Glomerular visceral epithelial cell (primary cell): ENCODE measurements around the gene RBMS3.
"Not testable (repeated sequence)": the region's sequence is repeated elsewhere in the genome, so short reads cannot be mapped to it uniquely, and the experiment has no call there.

Experiments used
- DNase-seq: peaks from one replicate; pipeline ENCODE4 v3.0.0-alpha.2; 2016; ENCODE audit errors: extremely low spot score

Gene RBMS3

DNA sequence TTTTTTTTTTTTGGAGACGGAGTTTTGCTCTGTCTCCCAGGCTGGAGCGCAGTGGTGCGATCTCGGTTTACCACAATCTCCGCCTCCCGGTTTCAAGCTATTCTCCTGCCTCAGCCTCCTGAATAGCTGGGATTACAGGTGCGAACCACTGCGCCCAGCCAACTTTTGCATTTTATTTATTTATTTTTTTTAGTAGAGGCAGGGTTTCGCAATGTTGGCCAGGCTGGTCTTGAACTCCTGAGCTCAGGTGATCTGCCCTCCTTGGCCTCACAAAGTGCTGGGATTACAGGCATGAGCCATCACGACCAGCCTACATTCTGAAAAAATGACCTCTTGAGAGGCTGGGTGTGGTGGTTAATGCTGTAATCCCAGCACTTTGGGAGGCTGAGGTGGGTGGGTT is 243.6 kb downstream of the RBMS3 start:
- DNase-seq: not testable (repeated sequence)

DNA sequence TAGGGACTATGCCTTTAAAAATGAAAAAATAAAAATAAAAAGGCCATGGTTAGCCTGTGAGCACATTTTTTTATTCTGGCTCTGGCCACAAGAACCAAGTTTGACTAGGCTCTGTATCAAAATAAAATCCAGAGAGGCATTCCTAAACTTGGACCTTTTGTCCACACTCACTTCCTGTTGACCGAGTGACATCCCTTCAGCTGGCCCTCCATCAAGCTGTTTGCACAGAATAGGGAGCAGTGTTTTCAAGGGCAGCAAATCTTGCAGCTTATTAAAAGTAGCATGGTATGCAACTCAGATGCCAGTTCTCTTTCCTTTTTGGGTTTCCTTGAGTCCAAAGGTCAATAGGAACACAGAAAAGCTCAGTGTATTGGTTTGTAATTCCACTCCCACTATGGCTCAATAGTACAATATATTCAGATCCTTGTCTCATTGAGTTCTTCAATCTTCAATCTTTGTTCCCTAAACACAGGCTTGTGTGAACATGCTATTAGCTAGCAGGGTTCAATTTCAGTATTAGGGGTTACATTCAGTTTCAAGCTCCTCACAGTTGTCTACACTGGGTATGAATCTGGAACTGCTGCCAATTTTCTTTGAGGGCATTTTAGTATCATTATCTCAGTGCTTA is 244.5 kb downstream of the RBMS3 start:
- DNase-seq: no peak

DNA sequence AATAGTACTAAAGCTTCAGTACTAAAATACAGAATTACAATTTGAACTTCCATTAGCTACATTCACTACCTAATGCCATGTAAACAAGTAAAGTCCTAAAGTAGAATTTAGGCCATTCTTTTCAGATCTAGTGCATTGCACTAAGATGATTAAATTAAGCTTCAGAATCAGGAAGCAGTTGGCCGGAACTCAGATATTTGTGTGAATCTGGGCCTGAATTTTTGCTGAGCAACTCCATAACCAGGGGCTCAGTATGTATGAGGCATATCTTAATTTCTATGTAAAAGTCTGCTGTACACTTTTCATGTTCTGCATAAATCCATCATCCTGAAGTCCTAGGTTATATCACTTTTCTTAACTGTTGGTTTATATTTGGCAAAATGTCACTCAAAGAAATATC is 246.4 kb downstream of the RBMS3 start:
- no peak for DNase-seq

DNA sequence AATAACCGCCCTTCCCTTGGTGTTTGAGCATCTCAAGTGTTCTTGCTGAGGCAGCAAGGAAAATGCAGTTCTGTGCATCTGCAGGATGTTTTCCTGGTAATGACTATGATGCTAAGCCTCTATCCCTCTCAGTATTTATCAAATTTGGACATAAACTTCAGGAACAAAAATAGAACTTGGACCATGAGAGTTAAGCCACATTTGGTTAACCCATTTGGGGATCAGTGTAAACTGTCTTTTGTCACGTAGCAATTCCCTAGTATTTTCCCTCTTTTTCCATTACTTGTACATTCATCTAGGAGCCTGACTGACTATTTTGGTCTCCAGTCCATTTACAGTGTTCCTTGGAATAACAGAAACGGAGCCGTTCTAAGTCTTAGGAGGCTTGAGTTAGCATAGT is 250.8 kb downstream of the RBMS3 start:
- DNase-seq: no peak

DNA sequence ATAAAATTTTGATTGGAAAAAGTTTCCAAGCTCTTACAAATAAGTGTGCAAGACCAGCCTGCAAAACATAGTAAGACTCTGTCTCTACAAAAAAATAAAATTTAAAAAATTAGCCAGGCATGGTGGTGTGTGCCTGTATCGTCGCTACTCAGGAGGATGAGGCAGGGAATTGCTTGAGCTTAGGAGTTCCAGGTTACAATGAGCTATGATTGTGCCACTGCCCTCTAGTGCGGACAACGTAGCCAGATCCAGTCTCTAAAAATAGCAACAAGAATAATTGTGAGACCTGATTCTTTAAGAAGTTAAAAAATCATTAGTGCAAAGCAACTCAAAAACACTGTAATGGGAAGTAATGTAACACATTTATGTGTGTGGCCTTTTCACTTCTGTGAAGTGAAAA is 251.6 kb downstream of the RBMS3 start:
- no peak for DNase-seq

DNA sequence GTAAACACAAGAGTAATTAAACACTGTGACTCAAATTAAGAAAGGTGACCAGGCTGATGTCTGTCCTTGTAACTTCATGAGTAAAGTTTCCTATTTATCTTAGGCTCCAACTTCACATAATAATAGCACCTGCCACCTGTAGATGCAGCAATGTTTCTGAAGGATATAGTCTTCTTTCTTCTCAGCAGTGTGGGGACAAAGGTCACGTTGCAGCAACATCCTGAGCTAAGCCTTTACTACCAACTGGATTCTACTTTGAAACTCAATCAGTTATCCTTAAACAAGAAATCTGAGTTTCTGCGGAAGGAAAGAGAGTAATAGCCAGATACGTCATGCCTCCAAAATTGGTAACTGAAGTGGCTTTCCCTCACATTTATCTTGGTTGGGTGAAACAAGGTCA is 253.1 kb downstream of the RBMS3 start:
- no peak for DNase-seq

DNA sequence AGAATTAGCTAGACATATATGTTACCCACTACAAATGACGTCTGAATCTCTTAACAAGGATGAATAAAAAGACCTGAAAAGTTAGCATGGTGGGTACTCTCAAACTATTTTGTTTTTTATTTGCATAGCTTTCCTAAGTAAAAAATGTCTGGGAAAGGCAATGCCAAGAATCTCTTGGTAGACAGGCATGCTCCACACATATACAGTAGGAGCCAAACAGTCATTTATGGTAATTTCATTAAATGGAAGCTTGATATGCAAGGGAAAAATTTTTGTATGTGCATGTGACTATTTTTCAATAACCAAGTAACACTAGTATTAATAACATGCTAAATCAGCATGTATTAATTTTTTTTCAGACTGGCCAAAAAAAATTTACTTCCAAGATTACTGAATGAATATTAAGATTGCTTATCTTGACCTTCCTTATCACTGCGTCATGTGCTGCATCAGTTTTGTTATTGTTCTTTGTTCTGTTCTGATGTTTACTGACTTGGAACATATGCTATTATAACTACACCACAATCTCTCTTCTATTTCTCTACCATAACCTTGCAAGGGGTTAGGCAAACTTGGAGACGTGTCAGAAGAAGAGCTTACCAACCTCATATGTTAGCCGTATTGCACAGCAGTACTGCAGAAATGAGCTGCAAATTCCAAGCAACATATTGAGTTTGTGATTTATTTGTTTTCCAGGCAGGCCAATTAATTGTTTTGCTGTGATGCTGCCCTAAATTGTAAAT is 255.3 kb downstream of the RBMS3 start:
- DNase-seq: no peak

DNA sequence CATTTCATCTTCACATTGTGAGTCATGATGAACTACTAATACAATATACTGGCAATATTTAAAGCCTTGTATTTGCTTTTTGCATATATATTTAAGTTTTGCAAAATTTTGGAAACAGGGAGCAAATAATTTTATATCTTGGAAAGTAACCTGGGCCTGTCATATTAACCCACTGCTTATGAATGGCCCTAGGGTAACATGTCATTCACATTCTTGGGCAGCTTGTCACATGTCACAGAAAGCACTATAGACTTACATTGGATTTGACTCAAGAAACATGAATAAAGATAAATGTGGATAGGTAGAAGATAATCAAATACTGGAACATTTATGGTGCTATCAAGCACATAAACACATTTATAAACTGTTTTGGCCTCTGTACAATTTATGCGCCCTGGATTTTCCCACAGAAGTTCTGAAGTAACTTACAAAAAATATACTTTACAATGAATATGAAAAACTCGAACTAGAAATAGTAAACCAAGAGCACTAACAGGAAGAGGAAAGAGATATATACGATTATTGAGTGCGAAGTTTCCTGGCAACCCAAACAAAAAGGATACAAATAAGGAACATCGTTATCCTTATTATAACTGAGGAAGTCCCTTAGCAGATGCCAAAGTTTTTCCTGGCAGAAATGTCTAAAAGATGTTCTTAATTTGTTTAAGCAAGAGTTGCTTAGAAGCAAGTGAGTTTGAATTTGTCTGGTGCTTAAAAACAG is 257.2 kb downstream of the RBMS3 start:
- no peak for DNase-seq

DNA sequence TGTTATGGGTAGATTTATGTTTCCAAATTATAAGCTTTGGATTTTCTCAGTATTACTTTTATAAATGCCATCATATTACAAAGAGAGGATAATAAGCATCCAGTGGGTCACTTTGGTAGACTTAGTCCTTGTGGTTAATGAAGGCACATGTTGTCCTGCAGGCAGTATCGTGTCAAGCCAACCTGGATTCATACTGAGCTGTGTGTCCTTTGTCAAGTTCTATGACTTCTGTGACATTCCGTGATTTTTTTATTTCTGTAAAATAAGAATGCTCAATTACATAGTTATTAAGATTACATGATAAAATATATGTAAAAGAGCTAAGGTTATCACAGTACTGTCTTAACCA is 257.7 kb downstream of the RBMS3 start:
- no peak for DNase-seq

DNA sequence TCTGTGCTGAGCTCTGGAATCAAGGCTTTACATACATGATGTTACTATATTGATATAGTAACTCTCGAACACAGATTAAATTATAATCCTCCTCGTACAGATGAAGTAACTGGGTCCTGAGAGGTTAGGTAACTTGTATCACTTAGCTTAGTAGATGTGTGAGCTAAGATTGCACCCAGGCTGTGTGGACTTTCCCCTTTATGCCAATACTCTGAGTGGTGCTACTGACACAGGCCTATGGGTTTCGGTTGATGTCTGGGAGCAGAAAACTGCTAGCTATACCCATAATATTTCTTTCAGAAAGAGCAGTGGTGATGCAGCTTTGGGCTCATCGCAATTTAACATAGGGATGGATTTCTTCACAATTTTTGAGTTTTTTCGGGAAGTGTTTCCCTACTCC is 259.7 kb downstream of the RBMS3 start:
- DNase-seq: no peak

DNA sequence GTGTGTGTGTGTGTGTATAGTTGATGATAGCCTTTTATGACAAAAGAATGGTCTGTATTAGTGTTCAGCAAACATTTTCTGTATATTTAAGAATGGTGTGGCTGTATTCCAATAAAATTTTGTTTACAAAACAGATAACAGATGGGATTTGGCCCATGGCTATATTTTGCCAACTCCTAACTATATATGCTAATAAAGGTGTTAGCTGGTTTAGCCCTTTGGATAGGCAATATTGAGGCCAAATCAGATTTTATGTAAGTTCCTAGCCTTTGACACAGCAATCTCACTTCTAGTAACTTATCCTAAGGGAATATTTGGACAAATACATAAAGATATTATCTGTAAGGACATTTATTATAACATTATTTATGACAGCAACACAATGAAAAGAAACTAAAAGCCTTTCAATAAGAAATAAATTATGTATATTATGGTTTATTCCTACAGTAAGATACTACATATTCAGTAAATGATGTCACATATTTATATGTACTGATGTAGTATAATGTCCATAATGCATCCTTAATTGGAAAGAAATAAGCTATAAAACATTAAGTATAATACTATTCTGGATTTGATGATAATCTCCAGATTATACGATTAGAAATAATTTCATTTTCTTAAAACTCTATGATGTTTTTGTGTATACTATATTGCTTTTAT is 264.0 kb downstream of the RBMS3 start:
- no peak for DNase-seq

DNA sequence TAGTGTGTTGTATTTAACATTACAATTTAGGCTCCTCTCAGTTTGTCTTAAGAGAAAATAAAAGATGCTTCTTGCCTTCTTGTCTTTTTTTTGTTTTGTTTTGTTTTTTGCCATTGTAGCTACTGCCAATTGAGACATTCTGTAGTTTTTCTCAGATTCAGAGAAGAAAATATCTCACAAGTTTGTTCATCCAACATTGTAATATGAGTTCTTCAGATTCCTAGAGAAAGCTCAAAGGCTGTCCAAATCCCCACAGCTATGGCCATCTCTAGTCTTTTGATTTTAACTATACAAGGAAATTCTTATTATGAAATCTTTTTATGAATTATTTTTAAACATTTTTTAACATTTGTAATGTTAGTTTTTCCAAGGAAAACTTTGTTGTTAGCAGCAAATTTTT is 264.7 kb downstream of the RBMS3 start:
- no peak for DNase-seq

DNA sequence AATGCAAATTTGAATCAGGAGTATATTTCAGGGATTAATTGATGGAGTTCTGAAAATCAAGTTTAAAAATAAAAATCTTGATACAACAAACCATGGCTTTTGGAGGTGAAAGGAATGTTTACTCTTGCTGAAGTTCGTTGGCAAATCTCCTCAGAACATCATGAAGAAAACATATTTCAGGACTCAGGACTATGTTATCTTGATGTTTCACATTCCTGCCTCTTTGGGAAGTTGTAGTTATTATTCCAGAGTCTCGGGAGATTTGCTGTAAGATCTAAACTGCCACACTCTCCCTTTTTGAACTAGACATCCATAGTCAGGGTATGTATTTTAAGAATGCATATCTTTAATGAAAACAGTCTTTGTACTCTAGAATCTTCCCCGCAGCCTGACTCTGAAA is 271.2 kb downstream of the RBMS3 start:
- no peak for DNase-seq

DNA sequence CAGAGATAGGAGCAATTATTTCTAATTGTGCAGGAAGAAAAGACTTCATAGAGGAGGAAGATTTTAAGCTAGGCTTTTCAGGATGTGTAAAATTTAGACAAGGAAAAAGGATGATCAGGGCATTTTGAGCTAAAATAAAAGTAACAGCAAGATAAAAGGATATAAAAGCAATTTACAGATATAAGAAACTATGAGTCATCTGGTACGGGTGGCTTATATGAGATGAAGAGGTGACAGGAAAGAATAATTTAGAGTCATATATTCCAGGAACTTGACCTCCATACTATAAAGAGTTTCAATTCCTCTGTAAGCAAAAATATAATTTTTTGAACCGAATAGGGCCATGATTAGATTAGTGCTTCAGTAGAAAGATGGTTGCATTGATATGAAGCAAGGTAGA is 273.7 kb downstream of the RBMS3 start:
- no peak for DNase-seq

DNA sequence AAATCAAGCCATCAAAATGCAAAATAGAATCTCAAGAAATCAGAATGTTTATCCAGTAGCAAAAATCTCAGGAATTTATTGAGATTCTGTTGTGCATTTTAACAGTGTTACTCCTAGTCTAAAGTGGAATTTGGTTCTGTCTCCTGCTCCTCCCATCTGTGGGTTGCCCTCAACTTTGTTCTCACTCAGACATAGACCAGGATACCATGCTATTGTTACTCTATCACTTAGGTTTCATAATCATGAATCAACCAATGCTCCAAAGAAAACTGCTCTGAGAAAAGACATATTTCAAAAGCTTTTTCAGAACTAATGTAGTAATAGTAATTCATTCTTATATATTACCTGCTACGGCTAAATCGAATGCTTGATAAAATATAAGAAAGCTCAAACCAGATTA is 274.7 kb downstream of the RBMS3 start:
- no peak for DNase-seq

DNA sequence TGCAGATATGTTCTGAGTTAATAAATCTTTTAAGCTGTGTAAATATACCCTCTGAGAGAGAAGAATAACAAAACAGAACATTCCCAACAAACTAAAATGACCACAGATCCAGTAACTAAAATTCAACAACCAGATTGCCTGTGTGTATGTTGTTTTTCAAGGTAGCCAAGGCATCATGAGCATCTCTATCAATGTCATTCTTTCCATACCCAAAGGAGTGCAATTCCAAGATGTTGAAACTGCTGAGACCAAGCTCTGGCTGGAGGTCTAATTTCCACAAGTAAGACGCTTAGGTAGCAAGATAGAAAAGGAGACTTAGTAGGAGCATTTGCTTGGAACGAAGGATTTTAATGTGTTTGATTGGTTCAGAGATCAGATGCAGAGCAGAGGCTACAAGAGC is 276.3 kb downstream of the RBMS3 start:
- DNase-seq: no peak

DNA sequence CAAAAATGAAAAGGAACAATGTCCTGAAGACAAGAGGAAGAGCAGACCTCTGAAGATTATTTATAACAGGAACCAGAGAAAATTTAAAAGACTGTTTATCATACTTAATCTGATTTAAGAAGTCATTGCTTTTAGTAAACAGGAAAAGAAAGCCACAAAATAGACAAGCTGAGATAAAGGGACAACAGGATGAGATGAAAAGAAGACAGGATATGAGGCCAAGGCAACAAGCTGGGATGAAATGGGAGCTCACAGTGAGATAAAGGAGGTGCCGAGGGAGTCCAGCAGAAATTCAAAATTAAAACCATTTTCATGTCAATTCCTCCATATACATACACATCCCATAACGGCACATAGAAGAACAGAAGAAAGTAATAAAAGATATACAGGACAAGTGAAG is 277.0 kb downstream of the RBMS3 start:
- no peak for DNase-seq

DNA sequence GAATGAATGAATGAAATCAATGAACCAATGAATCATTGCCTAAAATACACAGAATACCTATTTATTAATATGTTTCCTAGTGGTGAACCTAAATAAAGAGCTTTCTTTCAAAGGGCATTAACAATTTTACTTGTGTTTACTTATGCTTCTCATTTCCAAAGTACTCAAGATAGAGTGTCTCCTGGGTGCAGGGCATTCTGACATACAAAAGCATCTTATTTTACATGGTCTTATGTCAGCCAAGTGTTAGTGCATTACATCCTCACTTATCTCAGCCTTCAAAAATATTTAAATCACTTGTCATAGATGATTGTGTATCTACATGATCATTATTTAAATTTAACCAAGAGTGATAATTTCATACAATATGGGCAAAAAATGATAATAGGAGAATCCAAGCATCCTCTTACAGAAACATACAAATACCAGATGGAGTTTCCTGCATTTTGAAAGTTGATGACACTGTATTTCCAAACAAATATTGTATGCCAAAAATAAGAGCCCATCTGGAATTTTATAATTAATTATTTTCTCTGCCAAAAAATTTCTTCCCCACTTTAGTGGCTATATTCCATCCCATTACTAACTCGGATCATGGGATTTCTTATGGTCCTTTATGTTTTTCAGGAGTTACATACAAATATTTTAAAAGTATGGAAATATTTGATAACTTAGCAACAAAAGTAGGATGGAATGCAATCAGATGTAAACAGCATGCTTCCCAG is 279.0 kb downstream of the RBMS3 start:
- DNase-seq: no peak

DNA sequence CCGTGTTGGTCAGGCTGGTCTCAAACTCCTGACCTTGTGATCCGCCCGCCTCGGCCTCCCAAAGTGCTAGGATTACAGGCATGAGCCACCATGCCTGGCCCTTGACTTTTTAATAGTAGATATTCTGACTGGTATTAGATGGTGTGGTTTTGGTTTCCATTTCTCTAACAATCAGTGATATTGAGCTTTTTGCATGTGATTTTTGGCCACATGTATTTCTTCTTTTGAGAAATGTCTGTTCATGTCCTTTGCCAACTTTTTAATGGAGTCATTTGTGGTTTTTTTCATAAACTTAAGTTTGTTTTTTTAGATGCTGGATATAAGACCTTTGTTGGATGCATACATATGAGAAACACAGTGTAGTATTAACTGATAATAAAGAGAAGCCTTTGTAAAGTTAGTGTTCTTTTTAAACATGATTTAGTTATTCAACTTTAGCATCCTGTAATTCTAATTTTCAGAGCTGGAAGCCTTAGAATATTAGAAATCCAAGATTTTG is 280.8 kb downstream of the RBMS3 start:
- DNase-seq: no peak

DNA sequence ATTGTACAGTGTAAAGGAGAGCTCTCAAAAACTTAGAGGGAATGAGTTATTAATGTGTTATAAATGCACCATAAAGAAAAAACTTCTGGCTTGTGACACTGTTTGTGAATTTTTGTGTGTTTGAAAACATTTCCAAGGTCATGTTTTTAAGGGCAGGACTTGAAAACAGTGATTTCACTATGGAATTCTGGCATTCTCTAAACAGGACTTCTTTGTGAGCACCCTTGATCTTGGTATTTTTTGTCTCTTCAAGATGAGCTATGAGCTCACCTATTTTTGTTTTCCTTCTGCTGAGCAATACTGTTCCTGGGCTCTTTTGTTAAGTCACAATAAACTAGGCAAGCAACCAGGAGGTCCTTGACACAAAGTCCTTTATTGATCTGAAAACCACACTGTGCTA is 284.4 kb downstream of the RBMS3 start:
- DNase-seq: no peak

DNA sequence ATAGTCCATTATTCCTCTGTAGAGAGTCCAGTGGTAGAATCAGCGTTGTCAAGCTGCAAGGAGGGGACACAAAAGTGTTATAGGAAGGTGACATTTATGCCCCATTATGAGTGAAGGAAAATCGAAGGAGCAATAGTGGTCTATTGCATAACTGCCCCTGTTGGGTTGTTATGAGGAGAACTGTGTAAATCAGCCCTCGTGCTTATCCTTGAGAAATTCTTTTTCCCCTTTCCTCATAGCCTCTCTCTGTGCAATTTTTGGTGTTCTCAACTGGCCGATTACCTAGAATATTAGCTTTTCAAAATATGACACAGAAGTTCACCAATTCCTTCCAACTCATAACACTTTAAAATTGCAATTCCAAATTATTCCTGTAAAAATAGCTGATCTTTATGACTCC is 286.6 kb downstream of the RBMS3 start:
- no peak for DNase-seq

DNA sequence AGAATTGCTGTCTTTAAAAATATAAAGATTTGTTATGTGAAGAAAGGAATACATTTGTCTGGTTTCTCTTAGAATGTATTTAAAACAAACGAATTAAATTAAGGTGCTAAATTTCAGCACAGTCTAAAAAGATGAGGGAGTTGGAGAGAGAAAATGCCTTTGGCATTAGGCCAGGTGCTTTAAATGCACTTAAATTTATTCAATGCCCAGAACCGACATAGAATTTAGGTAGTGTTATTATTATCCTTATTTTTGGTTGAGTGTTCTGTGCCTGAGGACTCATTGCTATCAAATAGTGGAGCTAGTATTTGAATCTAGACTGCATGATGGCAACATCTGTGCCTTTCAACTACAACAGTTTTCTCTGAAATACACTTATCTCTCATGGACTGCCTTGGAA is 287.5 kb downstream of the RBMS3 start:
- DNase-seq: no peak
